DOHH2 (cell line): Measurements from ENCODE around the gene XRCC1.
"Not testable (repeated sequence)": the region's sequence is repeated elsewhere in the genome, so short reads cannot be mapped to it uniquely, and the experiment has no call there.

Experiments
- H3F3A ChIP-seq: fragments of 200-600 bp; sonication (generic), shearing (Covaris generic); 2 replicates; pipeline ENCODE4 v1.6.0; 2016; ENCODE audit warnings: antibody characterized with exemption, mild to moderate bottlenecking; ENCODE audit not compliant: control insufficient read depth, insufficient read depth
- H3K27ac ChIP-seq: fragments of 200-600 bp; sonication (generic); 2 replicates; pipeline ENCODE4 v1.5.1; 2014; ENCODE audit warnings: low read depth, mild to moderate bottlenecking, low read length, moderate library complexity
- H3K27me3 ChIP-seq: fragments of 200-600 bp; sonication (generic); 2 replicates; pipeline ENCODE4 v1.6.1; 2014; ENCODE audit warnings: mild to moderate bottlenecking, low read length, mixed read lengths; ENCODE audit not compliant: control insufficient read depth
- H3K36me3 ChIP-seq: fragments of 200-600 bp; sonication (generic); 2 replicates; pipeline ENCODE4 v1.6.1; 2014; ENCODE audit warnings: mild to moderate bottlenecking, low read length, moderate library complexity, mixed read lengths; ENCODE audit not compliant: control insufficient read depth
- H3K4me1 ChIP-seq: fragments of 200-600 bp; sonication (generic); 2 replicates; pipeline ENCODE4 v1.6.1; 2014; ENCODE audit warnings: mild to moderate bottlenecking, low read length, mixed read lengths; ENCODE audit not compliant: control insufficient read depth
- H3K4me2 ChIP-seq: fragments of 200-600 bp; sonication (generic); 2 replicates; pipeline ENCODE4 v1.6.0; 2014; ENCODE audit warnings: mild to moderate bottlenecking, low read length, moderate library complexity
- H3K4me3 ChIP-seq: fragments of 200-600 bp; sonication (generic); 2 replicates; pipeline ENCODE4 v1.5.1; 2014; ENCODE audit warnings: mild to moderate bottlenecking, low read length, mixed read lengths
- H3K79me2 ChIP-seq: fragments of 200-600 bp; sonication (generic); 2 replicates; pipeline ENCODE4 v1.6.1; 2014; ENCODE audit warnings: mild to moderate bottlenecking, low read length, mixed read lengths; ENCODE audit not compliant: control insufficient read depth
- H3K9me2 ChIP-seq: fragments of 200-600 bp; sonication (generic); replicated peaks from 2 replicates; pipeline ENCODE4 v1.6.1; 2014; ENCODE audit warnings: mild to moderate bottlenecking, low read length, mixed read lengths; ENCODE audit not compliant: control insufficient read depth
- H3K9me3 ChIP-seq: fragments of 200-600 bp; sonication (generic); 2 replicates; pipeline ENCODE4 v1.6.1; 2014; ENCODE audit warnings: antibody characterized with exemption, low read length, mixed read lengths; ENCODE audit not compliant: control insufficient read depth, insufficient read depth
- H4K20me1 ChIP-seq: fragments of 200-600 bp; sonication (generic); 2 replicates; pipeline ENCODE4 v1.6.0; 2014; ENCODE audit warnings: low read depth, mild to moderate bottlenecking, antibody characterized with exemption, low read length, moderate library complexity; ENCODE audit not compliant: control insufficient read depth, insufficient read depth
- CTCF ChIP-seq: fragments of 200-600 bp; sonication (generic); IDR thresholded peaks from one replicate; pipeline ENCODE4 v1.5.1; 2014; ENCODE audit warnings: antibody characterized with exemption, mild to moderate bottlenecking, low read depth, low read length; ENCODE audit not compliant: poor library complexity, severe bottlenecking
- EZH2phosphoT487 ChIP-seq: fragments of 200-600 bp; sonication (generic); IDR thresholded peaks from 2 replicates; pipeline ENCODE4 v1.6.1; 2017; ENCODE audit warnings: borderline replicate concordance, mild to moderate bottlenecking, antibody characterized with exemption, low read length, moderate library complexity, mixed read lengths

Gene XRCC1

GRCh38 chr19:43552616-43553015 is 22.7 kb downstream of the XRCC1 start:
- no peak overlapping the region for H3K4me2 ChIP-seq
- H4K20me1 ChIP-seq, result no peaks in the 10 kb centered on the region
- no peak overlapping the region for H3K27ac ChIP-seq
- H3K79me2 ChIP-seq, result no peaks in the 10 kb centered on the region
- no peaks in the 10 kb centered on the region for H3K4me1 ChIP-seq
- H3K27me3 ChIP-seq, result no peaks in the 10 kb centered on the region
- no peak for TF ChIP-seq CTCF
- TF ChIP-seq EZH2phosphoT487, result no peak
- no peak overlapping the region for H3K4me3 ChIP-seq
- H3K9me3 ChIP-seq, result no peaks in the 10 kb centered on the region
- peaks cover 43% of the 10 kb centered on the region for H3K36me3 ChIP-seq
- no peaks in the 10 kb centered on the region for H3K9me2 ChIP-seq
- H3F3A ChIP-seq, result no peaks in the 10 kb centered on the region

- TF ChIP-seq EZH2phosphoT487, result no peak
- no peak overlapping the region for H3K4me2 ChIP-seq
- H3K4me3 ChIP-seq, result no peak overlapping the region
- H3K4me1 ChIP-seq, result no peaks in the 10 kb centered on the region
- H4K20me1 ChIP-seq, result no peaks in the 10 kb centered on the region
- no peaks in the 10 kb centered on the region for H3K27me3 ChIP-seq
- no peak overlapping the region for H3K27ac ChIP-seq
- no peaks in the 10 kb centered on the region for H3K9me3 ChIP-seq
- H3K9me2 ChIP-seq, result no peaks in the 10 kb centered on the region
- H3F3A ChIP-seq, result no peaks in the 10 kb centered on the region
- H3K79me2 ChIP-seq, result no peaks in the 10 kb centered on the region
- H3K36me3 ChIP-seq, result peaks cover 43% of the 10 kb centered on the region
These were observed 23.2 kb downstream of the XRCC1 start for GRCh38 chr19:43552198-43552450.

- TF ChIP-seq EZH2phosphoT487 (no peak), CTCF (no peak)
- Histone ChIP-seq H3K4me3 (no peak overlapping the region), H3K4me2 (no peak overlapping the region), H3K79me2 (no peaks in the 10 kb centered on the region), H4K20me1 (no peaks in the 10 kb centered on the region), H3K27me3 (no peaks in the 10 kb centered on the region), H3F3A (no peaks in the 10 kb centered on the region), H3K9me2 (no peaks in the 10 kb centered on the region), H3K4me1 (no peaks in the 10 kb centered on the region), H3K27ac (no peak overlapping the region), H3K9me3 (no peaks in the 10 kb centered on the region), H3K36me3 (peaks cover 43% of the 10 kb centered on the region)
These were observed 23.7 kb downstream of the XRCC1 start for GRCh38 chr19:43551399-43552197.

GRCh38 chr19:43548706-43549105 is 26.6 kb downstream of the XRCC1 start:
- H3K79me2 ChIP-seq, result no peaks in the 10 kb centered on the region
- no peaks in the 10 kb centered on the region for H4K20me1 ChIP-seq
- H3K4me2 ChIP-seq, result no peak overlapping the region
- H3F3A ChIP-seq, result no peaks in the 10 kb centered on the region
- no peak overlapping the region for H3K4me3 ChIP-seq
- no peak for TF ChIP-seq EZH2phosphoT487
- no peak for TF ChIP-seq CTCF
- no peak overlapping the region for H3K27ac ChIP-seq
- H3K4me1 ChIP-seq, result no peaks in the 10 kb centered on the region
- H3K9me3 ChIP-seq, result no peaks in the 10 kb centered on the region
- no peaks in the 10 kb centered on the region for H3K27me3 ChIP-seq
- H3K36me3 ChIP-seq, result peaks cover 31% of the 10 kb centered on the region
- no peaks in the 10 kb centered on the region for H3K9me2 ChIP-seq

- not testable (repeated sequence) for H3K27me3 ChIP-seq, H3K9me2 ChIP-seq, H3K4me2 ChIP-seq, H3K4me1 ChIP-seq, H3K27ac ChIP-seq, H3K9me3 ChIP-seq, H3K4me3 ChIP-seq, H3F3A ChIP-seq, H3K79me2 ChIP-seq, H4K20me1 ChIP-seq
- peaks cover 31% of the 10 kb centered on the region for H3K36me3 ChIP-seq
These were observed 27.4 kb downstream of the XRCC1 start for GRCh38 chr19:43547926-43548325.
